ENCODE measurements around the gene SMIM1. TPM values are rescaled to one million over a fixed set of nuclear protein-coding genes. Genes with fewer than 3 reads are reported as not detected.

Gene SMIM1
- total and polyA plus RNA-seq, 2 of the 4 experiments (the other 2 are of a cell fraction) = 0.90 to 3.4 TPM

- no peak overlapping the region for H4K91ac ChIP-seq (ENCODE audit: insufficient read depth, low read depth, low read length)
- H3K9me1 ChIP-seq (ENCODE audit: insufficient read depth, low read length) = peaks cover 8% of the 10 kb centered on the region; the same call in 1 of the 2 replicates
- H2AK9ac ChIP-seq (replicated peaks; ENCODE audit: low read depth, low read length, poor library complexity) = no peak overlapping the region
- H3K79me1 ChIP-seq (ENCODE audit: low read depth in 1 of 2, low read length in 2 of 2) = peaks cover 15 to 23% of the 10 kb centered on the region in 2 experiments
- no peak overlapping the region for H2AFZ ChIP-seq (replicated peaks; ENCODE audit: low read length, poor library complexity)
- no peaks in the 10 kb centered on the region; the same call in 1 of the 2 replicates for H4K20me1 ChIP-seq (ENCODE audit: insufficient read depth, low read length)
- no peak overlapping the region for H2BK15ac ChIP-seq (ENCODE audit: low read depth, low read length)
- H4K8ac ChIP-seq (ENCODE audit: low read depth in 2 of 2, low read length in 2 of 2) = no peak overlapping the region
- H3K4me3 ChIP-seq (ENCODE audit: insufficient read depth, low read depth, low read length) = no peak overlapping the region
- no peak overlapping the region for H3K14ac ChIP-seq (replicated peaks; ENCODE audit: low read depth, low read length)
- H3K27ac ChIP-seq (ENCODE audit: insufficient read depth, low read length) = no peak overlapping the region
- H2BK20ac ChIP-seq (ENCODE audit: low read depth, low read length) = no peak overlapping the region
- no peak overlapping the region for H3K23ac ChIP-seq (ENCODE audit: low read depth, low read length)
- no peak overlapping the region for H4K5ac ChIP-seq (ENCODE audit: low read depth, low read length)
- no peak overlapping the region for H3K56ac ChIP-seq (ENCODE audit: extremely low read depth, insufficient read depth, low read length)
- peaks cover 4% of the 10 kb centered on the region; the same call in 1 of the 2 replicates for H3K36me3 ChIP-seq (ENCODE audit: control insufficient read depth, insufficient read depth, low read length)
- H3K4me1 ChIP-seq (ENCODE audit: control insufficient read depth, insufficient read depth, low read length) = peaks cover 8% of the 10 kb centered on the region; the same call in 1 of the 2 replicates
- H2BK120ac ChIP-seq (ENCODE audit: low read depth, low read length) = no peak overlapping the region
- no peak overlapping the region for H3K4me2 ChIP-seq (ENCODE audit: low read depth, low read length)
- ChIA-PET POLR2A (ENCODE audit: unreplicated experiment) (no interaction called here), CTCF (no interaction called here)
- no peak for DNase-seq
- H2BK5ac ChIP-seq (ENCODE audit: low read depth, low read length, poor library complexity, severe bottlenecking) = no peak overlapping the region
- no peaks in the 10 kb centered on the region for H3K9me3 ChIP-seq (ENCODE audit: control insufficient read depth, insufficient read depth, low read length)
- in situ Hi-C loops (cut with MboI; ENCODE audit: low sequenced_read_pairs) (no loop called here), dilution Hi-C loops (cut with HindIII; ENCODE audit: low sequenced_read_pairs, unreplicated experiment) (no loop called here), intact Hi-C loops (cut with micrococcal nuclease) (no loop called here)
- ATAC-seq (ENCODE audit: low read depth) = no peak
- no peak overlapping the region for H3K18ac ChIP-seq (ENCODE audit: low read depth, low read length)
- WGBS, 2 experiments (ENCODE audit: extremely low coverage in 2 of 2, insufficient read length in 1 of 2) = no CpG with 5 or more reads among the region's 5 CpGs
- H2AK5ac ChIP-seq (ENCODE audit: low read depth, low read length) = no peak overlapping the region
- no TSS peak for BruUV-seq (replicated peaks)
- TF ChIP-seq CEBPB (IDR thresholded peaks at IDR 0.05; ENCODE audit: low read depth, low read length) (no peak), ELK1 (IDR thresholded peaks at IDR 0.05; ENCODE audit: borderline replicate concordance, low read depth, low read length) (no peak), POLR2A (IDR thresholded peaks at IDR 0.05; ENCODE audit: low read depth, low read length) (no peak), NFE2L2 (IDR thresholded peaks at IDR 0.05; ENCODE audit: low read depth, low read length) (no peak), CTCF (conservative IDR thresholded peaks at IDR 0.05; ENCODE audit: low read depth, low read length) (no peak), MXI1 (IDR thresholded peaks at IDR 0.05; ENCODE audit: borderline replicate concordance, low read depth, low read length) (no peak), MAZ (IDR thresholded peaks at IDR 0.05; ENCODE audit: borderline replicate concordance, low read depth, low read length) (no peak), RCOR1 (IDR thresholded peaks at IDR 0.05; ENCODE audit: insufficient replicate concordance, low read length) (no peak), USF2 (IDR thresholded peaks at IDR 0.05; ENCODE audit: low read depth, low read length) (no peak), RAD21 (IDR thresholded peaks at IDR 0.05; ENCODE audit: low read length) (no peak), RFX5 (IDR thresholded peaks at IDR 0.05; ENCODE audit: low read depth, low read length) (no peak), SMC3 (IDR thresholded peaks at IDR 0.05; ENCODE audit: low read depth, low read length) (no peak), CHD1 (IDR thresholded peaks at IDR 0.05; ENCODE audit: low read depth, low read length) (no peak), FOS (IDR thresholded peaks at IDR 0.05; ENCODE audit: low read depth, low read length) (no peak), MAFK (IDR thresholded peaks at IDR 0.05; ENCODE audit: low read depth, low read length) (no peak), BHLHE40 (IDR thresholded peaks at IDR 0.05; ENCODE audit: low read depth, low read length) (no peak)
- no peak overlapping the region for H3K9ac ChIP-seq (ENCODE audit: low read depth, low read length)
- peaks cover 21% of the 10 kb centered on the region for H3K27me3 ChIP-seq (ENCODE audit: control insufficient read depth, insufficient read depth, low read length)
- H3K4ac ChIP-seq (ENCODE audit: low read depth, low read length) = no peak overlapping the region
These were observed 23.0 kb upstream of the SMIM1 start for GRCh38 chr1:3749512-3749911.
